Activated naive CD4-positive, alpha-beta T cell treated with anti-CD3 and anti-CD28 coated beads, Interleukin-2, amount 50 U/mL, for 72 hours (primary cell): ENCODE data around the gene RMC1. TPM values are rescaled to one million over a fixed set of nuclear protein-coding genes. Genes with fewer than 3 reads are reported as not detected.
A peak's percentile ranks its signal among the peaks of the same experiment; 100 is the strongest.
"Not testable (repeated sequence)": the region's sequence is repeated elsewhere in the genome, so short reads cannot be mapped to it uniquely, and the experiment has no call there.

Experiments
- ATAC-seq, 2 donors: fragments of 150-1000 bp; cut with Tn5 transposase; 2 replicates each; pipeline ENCODE4 v1.10.0; 2021; ENCODE audit warnings: mild to moderate bottlenecking in 2 of 2, moderate library complexity in 2 of 2
- DNase-seq, 2 donors: peaks; one replicate each; pipeline ENCODE4 v3.0.0; 2021 to 2022; ENCODE audit warnings: low spot score in 2 of 2
- H3K27ac Mint-ChIP-seq, 2 donors: one replicate each; pipeline ENCODE4 v1.8.0; 2022; ENCODE audit warnings: mild to moderate bottlenecking in 2 of 2, mixed read lengths in 2 of 2
- H3K36me3 Mint-ChIP-seq, 2 donors: one replicate each; pipeline ENCODE4 v1.8.0; 2022; ENCODE audit warnings: mixed read lengths in 2 of 2
- H3K9me3 Mint-ChIP-seq, 2 donors: one replicate each; pipeline ENCODE4 v1.8.0; 2022; ENCODE audit warnings: mixed read lengths in 2 of 2
- total RNA-seq, 2 donors: library from RNA; stranded (reverse); gene quantifications; one replicate each; pipeline ENCODE4 v1.2.3, GENCODE V29; 2022

RMC1 gene
- total RNA-seq, 2 donors from 2014 or later, result 31.3 to 54.0 TPM

GRCh38 chr18:23539296-23539695 lies 36.0 kb downstream of the RMC1 start:
- peak overlapping the region; percentile 38 to 72 for H3K27ac Mint-ChIP-seq
- DNase-seq (no peak), ATAC-seq (no peak)
- H3K9me3 Mint-ChIP-seq, result no peaks in the 10 kb centered on the region
- H3K36me3 Mint-ChIP-seq, result peaks cover 20 to 35% of the 10 kb centered on the region in 2 donors

- Mint-ChIP-seq H3K9me3 (no peaks in the 10 kb centered on the region), H3K27ac (peak overlapping the region; percentile 72 to 94), H3K36me3 (peaks cover 20 to 35% of the 10 kb centered on the region in 2 donors)
- no peak for DNase-seq
- ATAC-seq, result peak in 1 of 2 donors; percentile 50
These were observed 36.7 kb downstream of the RMC1 start for GRCh38 chr18:23539911-23540525.

GRCh38 chr18:23540867-23541266 lies 37.6 kb downstream of the RMC1 start:
- peak; percentile 52 to 69 for ATAC-seq
- H3K9me3 Mint-ChIP-seq, result no peaks in the 10 kb centered on the region
- H3K27ac Mint-ChIP-seq, result peak overlapping the region; percentile 72 to 94
- no peak for DNase-seq
- H3K36me3 Mint-ChIP-seq, result peaks cover 20 to 35% of the 10 kb centered on the region in 2 donors

- Mint-ChIP-seq H3K9me3 (no peaks in the 10 kb centered on the region), H3K36me3 (peaks cover 20 to 35% of the 10 kb centered on the region in 2 donors), H3K27ac (peak overlapping the region; percentile 72 to 94)
- no peak for DNase-seq
- ATAC-seq, result peak; percentile 47 to 68
These were observed 38.2 kb downstream of the RMC1 start for GRCh38 chr18:23541349-23542093.

GRCh38 chr18:23542461-23542860 lies 39.1 kb downstream of the RMC1 start:
- H3K36me3 Mint-ChIP-seq, result peaks cover 20 to 35% of the 10 kb centered on the region in 2 donors
- H3K27ac Mint-ChIP-seq, result no peak overlapping the region
- H3K9me3 Mint-ChIP-seq, result no peaks in the 10 kb centered on the region
- no peak for ATAC-seq
- no peak for DNase-seq

- DNase-seq (no peak), ATAC-seq (no peak)
- H3K27ac Mint-ChIP-seq, result peak overlapping the region in 1 of 2 donors; percentile 22
- H3K36me3 Mint-ChIP-seq, result peaks cover 16 to 19% of the 10 kb centered on the region in 2 donors
- no peaks in the 10 kb centered on the region for H3K9me3 Mint-ChIP-seq
These were observed 42.0 kb downstream of the RMC1 start for GRCh38 chr18:23545247-23545789.

- no peak overlapping the region for H3K27ac Mint-ChIP-seq
- no peaks in the 10 kb centered on the region for H3K9me3 Mint-ChIP-seq
- no peak for ATAC-seq
- H3K36me3 Mint-ChIP-seq, result peaks cover 10 to 21% of the 10 kb centered on the region in 2 donors
- DNase-seq, result no peak
These were observed 44.0 kb downstream of the RMC1 start for GRCh38 chr18:23547306-23547705.

- Mint-ChIP-seq H3K9me3 (no peaks in the 10 kb centered on the region), H3K27ac (no peak overlapping the region), H3K36me3 (peaks cover 5 to 15% of the 10 kb centered on the region in 2 donors)
- ATAC-seq (no peak), DNase-seq (no peak)
These were observed 44.5 kb downstream of the RMC1 start for GRCh38 chr18:23547846-23548245.

- no peak overlapping the region for H3K27ac Mint-ChIP-seq
- H3K36me3 Mint-ChIP-seq, result peaks cover 5 to 15% of the 10 kb centered on the region in 2 donors
- H3K9me3 Mint-ChIP-seq, result no peaks in the 10 kb centered on the region
- DNase-seq, result no peak
- ATAC-seq, result no peak
These were observed 45.0 kb downstream of the RMC1 start for GRCh38 chr18:23548275-23548674.

- H3K9me3 Mint-ChIP-seq, result no peaks in the 10 kb centered on the region
- peaks cover 5 to 15% of the 10 kb centered on the region in 2 donors for H3K36me3 Mint-ChIP-seq
- no peak overlapping the region for H3K27ac Mint-ChIP-seq
- DNase-seq (no peak), ATAC-seq (no peak)
These were observed 45.4 kb downstream of the RMC1 start for GRCh38 chr18:23548719-23549118.

- no peak for DNase-seq
- no peak for ATAC-seq
- peaks cover 5 to 15% of the 10 kb centered on the region in 2 donors for H3K36me3 Mint-ChIP-seq
- H3K9me3 Mint-ChIP-seq, result no peaks in the 10 kb centered on the region
- no peak overlapping the region for H3K27ac Mint-ChIP-seq
These were observed 47.6 kb downstream of the RMC1 start for GRCh38 chr18:23550898-23551297.

GRCh38 chr18:23551978-23552377 lies 48.7 kb downstream of the RMC1 start:
- no peak for ATAC-seq
- peak overlapping the region in 1 of 2 donors; percentile 44 for H3K27ac Mint-ChIP-seq
- H3K9me3 Mint-ChIP-seq, result no peaks in the 10 kb centered on the region
- peaks cover 5 to 15% of the 10 kb centered on the region in 2 donors for H3K36me3 Mint-ChIP-seq
- no peak for DNase-seq

- Mint-ChIP-seq H3K36me3 (peaks cover 5 to 15% of the 10 kb centered on the region in 2 donors), H3K27ac (no peak overlapping the region), H3K9me3 (no peaks in the 10 kb centered on the region)
- ATAC-seq (no peak), DNase-seq (no peak)
These were observed 49.2 kb downstream of the RMC1 start for GRCh38 chr18:23552505-23552904.

- Mint-ChIP-seq H3K27ac (no peak overlapping the region), H3K9me3 (no peaks in the 10 kb centered on the region), H3K36me3 (peaks cover 5 to 12% of the 10 kb centered on the region in 2 donors)
- no peak for DNase-seq
- ATAC-seq, result no peak
These were observed 50.6 kb downstream of the RMC1 start for GRCh38 chr18:23553887-23554286.

GRCh38 chr18:23556145-23556780 lies 53.0 kb downstream of the RMC1 start:
- DNase-seq (no peak), ATAC-seq (no peak)
- peaks cover 6 to 13% of the 10 kb centered on the region in 2 donors for H3K36me3 Mint-ChIP-seq
- no peak overlapping the region for H3K27ac Mint-ChIP-seq
- no peaks in the 10 kb centered on the region for H3K9me3 Mint-ChIP-seq

- H3K27ac Mint-ChIP-seq, DNase-seq, H3K9me3 Mint-ChIP-seq, ATAC-seq: not testable (repeated sequence)
- H3K36me3 Mint-ChIP-seq, result peaks cover 0 to 12% of the 10 kb centered on the region in 2 donors
These were observed 54.2 kb downstream of the RMC1 start for GRCh38 chr18:23557511-23557910.

- Mint-ChIP-seq H3K9me3 (no peaks in the 10 kb centered on the region), H3K27ac (no peak overlapping the region), H3K36me3 (peaks cover 0 to 12% of the 10 kb centered on the region in 2 donors)
- DNase-seq (no peak), ATAC-seq (no peak)
These were observed 56.9 kb downstream of the RMC1 start for GRCh38 chr18:23560186-23560585.
